ENCODE data around the gene PDE7B. TPM values are rescaled to one million over a fixed set of nuclear protein-coding genes. Genes with fewer than 3 reads are reported as not detected.

The PDE7B gene
- total and polyA plus RNA-seq, 2 of the 13 experiments (the other 11 are each of a cell fraction or from before 2014, with no cell fraction given): not detected

DNA sequence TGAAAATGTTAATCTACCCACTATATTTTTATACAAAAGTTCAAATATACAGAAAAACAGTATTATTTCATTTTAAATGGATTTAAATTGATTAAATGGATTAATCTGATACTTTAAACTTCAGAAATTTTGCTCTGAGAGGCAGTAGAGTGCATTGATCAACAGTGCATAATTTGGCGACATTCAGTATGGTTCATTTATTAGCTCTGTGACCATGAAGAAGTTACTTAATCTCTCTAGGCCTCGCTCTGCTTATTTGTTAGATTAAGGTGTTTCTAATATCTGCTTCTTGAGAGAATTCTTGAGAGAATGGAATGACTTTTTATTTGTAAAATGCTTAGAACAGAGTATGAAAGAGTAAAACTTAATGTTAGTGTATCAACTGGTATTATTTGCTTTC is 8.9 kb downstream of the PDE7B start:
- Histone ChIP-seq H2AFZ (ENCODE audit: low read length) (no peak overlapping the region), H3K9ac (ENCODE audit: insufficient read depth, low read depth, low read length) (no peak overlapping the region), H3K36me3 (replicated peaks in 1 of 2; ENCODE audit: control insufficient read depth in 1 of 2, insufficient read depth in 2 of 2, low read length in 2 of 2) (no peaks in the 10 kb centered on the region), H3K4me2 (ENCODE audit: low read depth, low read length) (no peak overlapping the region), H3K27me3 (ENCODE audit: control insufficient read depth in 1 of 2, insufficient read depth in 2 of 2, low read length in 2 of 2) (no peaks in the 10 kb centered on the region), H3K79me2 (ENCODE audit: insufficient read depth, low read length) (no peaks in the 10 kb centered on the region), H3K4me1 (ENCODE audit: insufficient read depth, low read length) (no peaks in the 10 kb centered on the region), H4K20me1 (ENCODE audit: insufficient read depth, low read length) (no peaks in the 10 kb centered on the region), H3K4me3 (replicated peaks in 1 of 3; ENCODE audit: insufficient read depth in 1 of 3, low read depth in 2 of 3, low read length in 3 of 3) (no peak overlapping the region), H3K9me3 (ENCODE audit: low read length) (no peaks in the 10 kb centered on the region), H3K27ac (ENCODE audit: extremely low read length, insufficient read depth, low read length) (no peak overlapping the region)
- TF ChIP-seq ELF1 (CRISPR knock-in tag; IDR thresholded peaks at IDR 0.05) (no peak), ZNF138 (CRISPR knock-in tag; IDR thresholded peaks at IDR 0.05; ENCODE audit: low read depth) (no peak), ATM (IDR thresholded peaks at IDR 0.05; ENCODE audit: borderline replicate concordance) (no peak), ZNF644 (CRISPR knock-in tag; IDR thresholded peaks at IDR 0.05; ENCODE audit: low read depth) (no peak), FOSL1 (CRISPR knock-in tag; IDR thresholded peaks at IDR 0.05; ENCODE audit: borderline replicate concordance) (no peak), MBD4 (IDR thresholded peaks at IDR 0.05; ENCODE audit: borderline replicate concordance, low read length) (no peak)
- TF ChIP-seq, protein P1, sequence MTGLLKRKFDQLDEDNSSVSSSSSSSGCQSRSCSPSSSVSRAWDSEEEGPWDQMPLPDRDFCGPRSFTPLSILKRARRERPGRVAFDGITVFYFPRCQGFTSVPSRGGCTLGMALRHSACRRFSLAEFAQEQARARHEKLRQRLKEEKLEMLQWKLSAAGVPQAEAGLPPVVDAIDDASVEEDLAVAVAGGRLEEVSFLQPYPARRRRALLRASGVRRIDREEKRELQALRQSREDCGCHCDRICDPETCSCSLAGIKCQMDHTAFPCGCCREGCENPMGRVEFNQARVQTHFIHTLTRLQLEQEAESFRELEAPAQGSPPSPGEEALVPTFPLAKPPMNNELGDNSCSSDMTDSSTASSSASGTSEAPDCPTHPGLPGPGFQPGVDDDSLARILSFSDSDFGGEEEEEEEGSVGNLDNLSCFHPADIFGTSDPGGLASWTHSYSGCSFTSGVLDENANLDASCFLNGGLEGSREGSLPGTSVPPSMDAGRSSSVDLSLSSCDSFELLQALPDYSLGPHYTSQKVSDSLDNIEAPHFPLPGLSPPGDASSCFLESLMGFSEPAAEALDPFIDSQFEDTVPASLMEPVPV (CRISPR knock-in tag; IDR thresholded peaks at IDR 0.05): no peak
- ChIA-PET POLR2A (no interaction called here), CTCF (ENCODE audit: low intra/inter-chr PET ratio, low total read pairs) (no interaction called here)
- in situ Hi-C loops (cut with HindIII; ENCODE audit: extremely low pct_ligation_motif_present, low pct_unique_long_range_greater_than_20kb): no loop called here
- BruUV-seq (replicated peaks): no TSS peak
- no peak for FAIRE-seq
- DNase-seq (ENCODE audit: low spot score): no peak
- no peak for ATAC-seq
- intact Hi-C loops (cut with micrococcal nuclease; ENCODE audit: unreplicated experiment): no loop called here
- WGBS (ENCODE audit: low lambda C conversion rate): 1% methylated on average over 2 of the region's 2 CpGs

DNA sequence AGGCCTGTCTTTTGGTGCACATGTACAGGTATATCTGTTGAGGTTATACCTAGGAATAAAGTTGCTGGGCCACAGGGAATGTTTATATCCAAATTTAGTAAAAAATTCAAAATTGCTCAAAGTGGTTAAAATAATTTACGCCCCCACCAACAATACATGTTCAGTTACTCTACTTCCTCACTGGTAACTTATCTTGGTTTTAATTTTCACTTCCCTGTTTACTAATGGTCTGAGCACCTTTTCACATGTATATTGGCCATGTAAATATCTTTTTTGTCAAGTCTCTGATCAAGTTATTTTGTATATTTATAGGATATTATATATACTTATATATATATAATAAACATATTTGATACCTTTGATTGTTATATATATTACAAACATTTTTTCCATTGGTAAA is 9.7 kb downstream of the PDE7B start:
- DNase-seq (ENCODE audit: low spot score) (no peak), ATAC-seq (no peak), FAIRE-seq (no peak)
- in situ Hi-C loops (cut with HindIII; ENCODE audit: extremely low pct_ligation_motif_present, low pct_unique_long_range_greater_than_20kb) (no loop called here), intact Hi-C loops (cut with micrococcal nuclease; ENCODE audit: unreplicated experiment) (no loop called here)
- no peaks in the 10 kb centered on the region for H3K4me1 ChIP-seq (ENCODE audit: insufficient read depth, low read length)
- no TSS peak for BruUV-seq (replicated peaks)
- no peaks in the 10 kb centered on the region for H4K20me1 ChIP-seq (ENCODE audit: insufficient read depth, low read length)
- H3K4me2 ChIP-seq (ENCODE audit: low read depth, low read length): no peak overlapping the region
- H3K9me3 ChIP-seq (ENCODE audit: low read length): no peaks in the 10 kb centered on the region
- H3K79me2 ChIP-seq (ENCODE audit: insufficient read depth, low read length): no peaks in the 10 kb centered on the region
- no peak overlapping the region for H3K27ac ChIP-seq (ENCODE audit: extremely low read length, insufficient read depth, low read length)
- H3K27me3 ChIP-seq (ENCODE audit: control insufficient read depth in 1 of 2, insufficient read depth in 2 of 2, low read length in 2 of 2): no peaks in the 10 kb centered on the region
- CTCF ChIA-PET (ENCODE audit: low intra/inter-chr PET ratio, low total read pairs): no interaction called here
- H2AFZ ChIP-seq (ENCODE audit: low read length): no peak overlapping the region
- no peaks in the 10 kb centered on the region for H3K36me3 ChIP-seq (replicated peaks in 1 of 2; ENCODE audit: control insufficient read depth in 1 of 2, insufficient read depth in 2 of 2, low read length in 2 of 2)
- POLR2A ChIA-PET: no interaction called here
- H3K9ac ChIP-seq (ENCODE audit: insufficient read depth, low read depth, low read length): no peak overlapping the region
- TF ChIP-seq MYC (CRISPR knock-in tag; IDR thresholded peaks at IDR 0.05; ENCODE audit: borderline replicate concordance) (no peak), ZNF556 (CRISPR knock-in tag; IDR thresholded peaks at IDR 0.05; ENCODE audit: borderline replicate concordance) (no peak), SSRP1 (CRISPR knock-in tag; IDR thresholded peaks at IDR 0.05) (no peak), SMARCC2 (IDR thresholded peaks at IDR 0.05) (no peak), NKX3-1 (CRISPR knock-in tag; IDR thresholded peaks at IDR 0.05) (no peak), CAMTA2 (CRISPR knock-in tag; IDR thresholded peaks at IDR 0.05; ENCODE audit: borderline replicate concordance) (no peak), ZNF263 (CRISPR knock-in tag; IDR thresholded peaks at IDR 0.05) (no peak), NFE2L1 (CRISPR knock-in tag; IDR thresholded peaks at IDR 0.05; ENCODE audit: borderline replicate concordance) (no peak), SRSF4 (IDR thresholded peaks at IDR 0.05; ENCODE audit: low read depth, low read length, poor library complexity, severe bottlenecking) (no peak)
- TF ChIP-seq, protein P2, sequence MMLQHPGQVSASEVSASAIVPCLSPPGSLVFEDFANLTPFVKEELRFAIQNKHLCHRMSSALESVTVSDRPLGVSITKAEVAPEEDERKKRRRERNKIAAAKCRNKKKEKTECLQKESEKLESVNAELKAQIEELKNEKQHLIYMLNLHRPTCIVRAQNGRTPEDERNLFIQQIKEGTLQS (CRISPR knock-in tag; IDR thresholded peaks at IDR 0.05): no peak
- H3K4me3 ChIP-seq (replicated peaks in 1 of 3; ENCODE audit: insufficient read depth in 1 of 3, low read depth in 2 of 3, low read length in 3 of 3): no peak overlapping the region
- 3% methylated on average over 1 of the region's 1 CpG for WGBS (ENCODE audit: low lambda C conversion rate)
